ENCODE data around the gene TLE1.

GRCh38 chr9:81636255-81636599, 53.1 kb downstream of the TLE1 start:
- TF ChIP-seq, protein P1, sequence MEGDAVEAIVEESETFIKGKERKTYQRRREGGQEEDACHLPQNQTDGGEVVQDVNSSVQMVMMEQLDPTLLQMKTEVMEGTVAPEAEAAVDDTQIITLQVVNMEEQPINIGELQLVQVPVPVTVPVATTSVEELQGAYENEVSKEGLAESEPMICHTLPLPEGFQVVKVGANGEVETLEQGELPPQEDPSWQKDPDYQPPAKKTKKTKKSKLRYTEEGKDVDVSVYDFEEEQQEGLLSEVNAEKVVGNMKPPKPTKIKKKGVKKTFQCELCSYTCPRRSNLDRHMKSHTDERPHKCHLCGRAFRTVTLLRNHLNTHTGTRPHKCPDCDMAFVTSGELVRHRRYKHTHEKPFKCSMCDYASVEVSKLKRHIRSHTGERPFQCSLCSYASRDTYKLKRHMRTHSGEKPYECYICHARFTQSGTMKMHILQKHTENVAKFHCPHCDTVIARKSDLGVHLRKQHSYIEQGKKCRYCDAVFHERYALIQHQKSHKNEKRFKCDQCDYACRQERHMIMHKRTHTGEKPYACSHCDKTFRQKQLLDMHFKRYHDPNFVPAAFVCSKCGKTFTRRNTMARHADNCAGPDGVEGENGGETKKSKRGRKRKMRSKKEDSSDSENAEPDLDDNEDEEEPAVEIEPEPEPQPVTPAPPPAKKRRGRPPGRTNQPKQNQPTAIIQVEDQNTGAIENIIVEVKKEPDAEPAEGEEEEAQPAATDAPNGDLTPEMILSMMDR (IDR thresholded peaks at IDR 0.05; ENCODE audit: low read length) = no peak
- TF ChIP-seq EZH2 (IDR thresholded peaks at IDR 0.05; ENCODE audit: borderline replicate concordance, low read length) = no peak
